ENCODE results near the gene POLN.

POLN gene

DNA sequence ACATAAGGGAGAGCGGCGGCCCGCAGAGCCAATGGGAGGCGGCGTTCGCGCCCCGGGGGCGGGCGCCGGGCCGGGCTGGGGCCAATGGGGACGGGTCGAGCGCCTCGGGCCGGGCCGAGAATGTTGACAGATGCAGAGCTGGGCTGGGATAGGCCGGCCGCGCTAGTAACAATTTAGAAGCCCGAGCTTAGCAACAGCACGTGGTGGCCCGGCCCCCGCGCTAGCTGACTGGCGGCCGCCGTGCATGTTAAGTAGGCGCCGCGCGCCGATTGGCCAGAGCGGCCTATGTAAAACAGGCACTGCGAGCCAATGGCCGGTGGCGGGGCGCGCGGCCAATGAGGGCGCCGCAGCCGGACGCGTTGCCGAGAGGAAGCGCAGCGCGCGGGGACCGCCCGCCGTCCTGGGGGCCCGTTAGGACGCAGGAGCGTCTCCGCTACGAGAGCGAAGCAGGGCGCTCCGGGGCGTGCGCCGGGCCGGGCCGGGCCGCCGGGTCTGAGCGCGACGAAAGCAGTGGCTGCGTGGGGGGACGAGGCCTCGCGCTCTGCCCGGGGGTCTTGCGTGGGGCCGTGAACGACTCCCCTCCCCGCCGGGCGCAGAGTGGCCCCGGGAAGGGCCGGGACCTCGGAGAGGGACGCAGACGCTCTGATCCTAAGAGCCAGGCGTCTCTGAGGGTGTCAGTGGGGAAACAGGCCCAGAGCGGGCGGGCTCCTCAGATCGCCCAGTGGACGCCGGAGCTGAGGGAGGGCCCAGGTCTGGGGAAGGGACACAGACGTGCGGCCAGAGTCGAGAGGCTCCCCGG, 20.4 kb upstream of the POLN start:
- peak; percentile 96 to 97 for DNase-seq

DNA sequence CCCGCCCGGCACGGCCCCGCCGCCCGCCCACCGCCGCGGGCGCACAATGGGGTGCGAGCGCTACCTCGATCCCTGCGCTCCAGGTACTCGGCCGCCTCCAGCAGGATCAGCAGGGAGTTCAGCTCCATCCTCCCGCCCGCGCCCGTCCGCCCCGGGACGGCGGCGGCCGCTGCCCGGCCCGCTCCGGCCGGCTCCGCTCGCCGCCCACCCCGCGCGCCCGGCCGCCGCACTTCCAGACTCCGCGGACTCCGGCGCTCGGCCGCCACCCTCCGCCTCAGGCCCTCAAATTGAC, 19.9 kb upstream of the POLN start, which contains the start of gene MXD4:
MXD4 (minus strand) TSS at position 257 of the 292 bp plus-strand sequence; CDS start at position 128, 129 bp downstream.
- no peak for DNase-seq

DNA sequence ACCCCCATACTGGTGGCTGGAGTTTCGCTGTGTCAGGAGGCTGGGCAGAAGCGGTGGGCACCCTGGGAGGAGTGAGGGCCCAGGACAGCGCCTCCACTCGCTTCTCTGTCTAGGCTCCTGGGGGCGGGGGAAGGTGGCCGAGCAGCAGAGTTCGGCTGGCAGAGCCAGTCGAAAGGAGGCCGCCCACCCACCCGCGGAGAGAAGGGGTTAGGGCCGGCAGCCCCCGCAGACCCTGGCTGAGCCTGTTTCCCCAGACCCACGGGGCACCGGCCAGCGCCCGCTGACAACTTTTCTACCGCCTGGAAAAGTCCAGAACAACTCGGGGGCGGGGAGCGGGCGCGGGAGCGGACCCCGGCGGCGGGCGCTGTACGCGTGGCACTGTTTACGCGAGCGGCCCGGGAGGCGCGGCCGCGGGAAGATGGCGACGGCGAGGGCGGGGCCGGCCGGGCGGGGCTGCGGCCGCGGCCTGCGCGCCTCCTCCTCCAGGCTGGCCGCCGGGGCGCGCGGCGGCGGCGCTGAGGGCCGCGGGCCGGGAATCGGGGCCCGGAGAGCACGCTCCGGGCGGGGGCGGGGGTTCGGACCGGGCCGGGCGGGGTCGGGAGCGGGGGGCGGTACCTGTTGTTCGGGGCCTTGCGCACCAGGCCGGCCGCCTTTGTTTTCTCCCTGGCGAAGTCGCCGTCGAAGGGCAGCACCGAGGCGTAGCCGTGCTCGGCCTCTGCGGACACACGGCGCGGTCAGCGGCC, 19.4 kb upstream of the POLN start:
- peak; percentile 62 to 67 for DNase-seq

DNA sequence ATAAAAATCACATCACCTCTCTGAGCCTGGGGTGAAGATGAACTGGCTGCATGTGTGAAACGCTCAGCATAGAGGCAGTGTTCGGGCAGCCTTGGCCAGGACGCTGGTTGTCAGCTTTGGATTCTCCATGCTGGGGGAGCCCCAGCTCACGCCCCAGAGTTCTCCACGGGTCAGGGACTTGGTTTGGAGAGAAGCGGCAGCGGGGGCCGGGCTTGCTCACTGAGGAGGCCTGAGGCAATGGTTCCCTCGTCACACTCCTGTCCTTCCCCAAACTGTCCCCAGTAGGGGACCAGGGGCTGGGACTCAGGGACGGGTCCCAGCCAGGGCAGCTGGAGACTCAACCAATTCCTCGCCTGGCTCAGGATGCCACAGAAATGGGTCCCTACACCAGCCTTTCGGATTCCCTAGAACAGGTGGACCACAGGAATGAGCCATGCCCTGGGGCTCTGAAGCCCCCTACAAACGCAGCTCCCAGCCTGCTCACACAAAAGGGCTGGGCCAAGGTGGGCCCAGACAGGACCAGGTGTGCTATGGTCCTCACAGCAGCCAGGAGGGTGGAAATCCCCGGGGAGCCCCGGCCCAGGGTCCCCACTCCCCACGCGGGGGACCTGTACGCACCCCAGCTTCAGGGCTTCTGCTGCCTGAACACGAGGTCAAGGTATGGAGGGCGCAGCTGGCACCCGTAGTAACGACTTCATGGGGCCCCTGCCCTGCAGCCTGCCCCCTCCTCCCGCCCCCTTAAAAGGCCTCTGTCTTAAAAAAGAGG, 18.6 kb upstream of the POLN start:
- no peak for DNase-seq

DNA sequence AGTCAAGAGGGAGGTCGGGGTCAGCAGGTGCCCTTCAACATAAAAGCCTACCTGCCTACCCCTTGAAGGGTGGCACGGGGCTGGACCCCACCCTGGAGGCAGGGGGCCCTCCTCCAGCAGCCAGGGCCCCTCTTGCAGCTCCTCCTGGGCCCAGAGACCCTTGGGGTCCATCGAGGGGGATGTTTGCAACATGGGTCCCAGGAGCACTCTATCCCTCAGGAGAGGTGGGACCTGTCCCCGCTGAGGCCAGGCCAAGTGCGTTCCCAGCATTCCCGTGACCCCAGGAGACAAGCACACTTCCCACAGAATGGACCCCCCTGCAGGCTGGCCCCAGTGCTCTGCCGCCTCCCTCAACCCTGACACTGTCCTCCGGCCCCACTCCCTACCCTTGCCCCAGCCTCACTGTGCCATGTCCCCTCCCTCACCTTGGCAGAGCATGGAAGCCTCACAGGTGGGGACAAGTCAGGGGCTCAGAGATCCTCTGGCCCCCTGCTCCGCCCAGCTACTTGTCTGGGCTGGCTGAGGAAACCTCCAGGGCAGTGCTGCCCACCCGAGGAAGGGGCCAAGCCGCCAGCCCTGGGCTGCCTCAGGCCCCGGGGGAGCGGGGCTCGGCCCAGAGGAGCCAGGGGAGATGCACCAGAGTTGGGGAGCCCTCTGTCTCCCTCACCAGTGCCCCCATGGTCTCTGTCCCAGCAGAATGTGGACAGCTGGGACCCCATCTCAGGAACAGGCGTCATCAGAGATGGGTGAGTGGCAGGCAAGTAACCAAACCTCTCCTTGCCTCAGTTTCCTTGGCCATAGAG, 17.8 kb upstream of the POLN start:
- DNase-seq: no peak

DNA sequence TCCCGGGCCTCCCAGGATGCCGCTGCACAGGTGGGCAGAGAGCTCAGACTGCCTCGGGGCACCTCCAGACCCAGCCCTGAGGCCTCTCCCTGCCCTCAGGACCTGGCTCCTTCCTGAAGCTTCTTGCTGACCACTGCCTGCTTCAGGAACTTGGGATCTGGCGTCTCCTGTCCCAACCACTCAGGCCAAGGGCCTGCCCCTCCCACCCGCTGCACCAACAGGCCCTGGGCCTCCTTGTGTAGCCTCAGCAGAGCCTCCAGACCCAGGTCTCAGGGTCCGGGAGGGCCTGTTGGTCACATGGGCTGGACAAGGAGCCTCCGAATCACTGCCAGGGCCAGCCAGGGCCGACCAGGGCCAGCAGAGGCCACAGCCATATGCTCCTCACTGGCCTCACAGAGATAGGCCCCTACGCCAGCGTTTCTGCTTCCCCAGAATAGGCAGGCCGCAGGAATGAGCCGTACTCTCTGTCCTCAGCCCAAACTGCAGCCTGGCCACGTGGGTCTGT, 17.2 kb upstream of the POLN start:
- DNase-seq: no peak

DNA sequence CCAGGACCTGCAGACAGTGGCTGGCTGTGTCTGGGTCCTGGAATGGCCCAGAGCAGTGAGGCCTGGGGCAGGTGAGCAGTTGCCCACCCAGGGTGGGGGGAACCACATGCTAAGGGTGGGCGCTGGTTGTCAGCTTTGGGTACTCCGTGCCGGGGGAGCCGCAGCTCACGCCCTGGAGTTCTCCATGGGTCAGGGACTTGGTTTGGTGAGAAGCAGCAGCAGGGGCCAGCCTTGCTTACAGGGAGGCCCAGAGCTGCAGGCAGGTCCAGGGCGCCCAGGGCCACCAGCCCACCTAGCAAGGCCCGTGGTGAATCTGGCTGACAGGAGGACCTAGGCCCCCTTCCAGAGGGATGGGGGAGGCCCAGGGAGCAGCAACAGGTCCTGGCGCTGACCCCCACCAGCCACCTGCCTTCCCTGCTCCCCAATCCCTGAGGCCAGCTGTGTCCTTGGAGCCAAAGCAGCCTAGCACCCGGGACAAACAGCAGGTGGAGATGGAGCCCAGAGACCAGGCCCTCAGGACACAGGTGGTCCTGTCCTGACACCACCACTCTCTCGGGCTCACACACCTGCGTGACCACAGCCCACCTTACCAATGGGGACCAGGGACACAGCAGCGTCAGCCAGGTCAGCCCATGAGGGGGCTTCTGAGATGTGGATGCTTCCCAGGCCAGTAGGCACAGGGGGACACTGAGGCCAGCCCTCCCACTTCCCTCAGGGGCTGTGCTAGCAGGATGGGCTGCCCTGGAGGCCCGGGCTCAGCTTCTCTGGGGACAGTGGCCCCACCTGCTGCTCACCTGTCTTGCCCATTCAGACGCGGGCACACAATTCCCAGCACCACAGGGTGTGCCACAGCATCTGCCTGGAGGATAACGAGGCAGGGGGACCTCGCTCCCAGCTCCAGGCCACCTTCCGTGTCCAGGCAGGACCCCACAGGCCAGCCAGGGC, 16.4 kb upstream of the POLN start:
- no peak for DNase-seq

DNA sequence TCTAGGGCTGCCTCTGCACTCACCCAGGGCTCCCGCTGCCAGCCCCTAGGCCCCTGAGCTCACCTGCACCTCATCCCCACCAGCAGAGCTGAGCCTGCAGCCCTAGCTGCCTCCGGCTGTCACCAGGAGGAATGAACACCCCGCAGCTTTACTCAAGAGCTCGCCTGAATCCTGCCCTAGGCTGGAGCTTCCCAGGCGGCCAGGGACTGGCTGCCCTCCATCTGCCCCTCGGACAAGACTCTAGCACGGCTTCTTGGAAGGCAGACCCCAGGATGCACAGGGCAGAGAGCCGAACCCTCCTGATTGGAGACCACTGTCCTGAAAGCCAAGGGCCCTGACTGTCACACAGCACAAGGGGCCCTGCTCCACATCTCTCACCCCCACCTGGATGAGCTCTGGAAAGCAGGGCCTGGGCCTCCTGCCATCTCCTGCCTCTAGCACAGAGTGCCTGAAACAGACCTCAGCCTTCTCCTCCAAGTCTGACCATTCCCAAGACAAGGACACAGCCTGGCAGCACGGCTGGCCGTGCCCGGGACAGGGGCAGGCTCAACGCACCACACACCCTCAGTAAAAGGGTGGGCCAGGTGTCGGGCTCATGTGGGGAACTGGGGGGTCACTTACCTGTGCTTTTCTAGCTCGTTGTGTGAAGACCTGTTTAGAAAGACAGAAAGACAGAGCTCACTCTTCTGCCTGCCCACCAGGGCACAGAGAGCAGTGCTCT, 15.6 kb upstream of the POLN start:
- DNase-seq: no peak

DNA sequence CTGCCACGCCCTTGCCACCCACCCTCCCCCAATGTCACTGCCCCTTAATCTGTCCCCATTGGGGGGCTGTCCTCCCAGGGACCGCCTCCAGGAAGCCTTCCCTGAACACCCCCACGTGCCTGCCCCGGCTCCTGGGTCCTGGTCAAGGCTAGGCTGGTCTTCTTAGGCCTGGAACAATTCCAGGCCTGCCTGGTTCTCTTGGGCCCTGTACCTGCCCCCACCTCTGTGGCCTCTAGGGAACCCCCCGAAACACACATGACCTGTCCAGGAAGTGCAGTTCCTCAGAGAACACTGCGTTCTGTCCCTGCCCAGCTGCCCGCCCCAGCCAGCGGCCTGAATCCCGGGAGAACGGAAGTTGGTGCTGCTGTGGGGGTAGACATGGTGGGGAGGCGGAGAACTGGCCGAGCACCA, 14.9 kb upstream of the POLN start:
- peak in 1 of 2 donors; percentile 14 for DNase-seq

DNA sequence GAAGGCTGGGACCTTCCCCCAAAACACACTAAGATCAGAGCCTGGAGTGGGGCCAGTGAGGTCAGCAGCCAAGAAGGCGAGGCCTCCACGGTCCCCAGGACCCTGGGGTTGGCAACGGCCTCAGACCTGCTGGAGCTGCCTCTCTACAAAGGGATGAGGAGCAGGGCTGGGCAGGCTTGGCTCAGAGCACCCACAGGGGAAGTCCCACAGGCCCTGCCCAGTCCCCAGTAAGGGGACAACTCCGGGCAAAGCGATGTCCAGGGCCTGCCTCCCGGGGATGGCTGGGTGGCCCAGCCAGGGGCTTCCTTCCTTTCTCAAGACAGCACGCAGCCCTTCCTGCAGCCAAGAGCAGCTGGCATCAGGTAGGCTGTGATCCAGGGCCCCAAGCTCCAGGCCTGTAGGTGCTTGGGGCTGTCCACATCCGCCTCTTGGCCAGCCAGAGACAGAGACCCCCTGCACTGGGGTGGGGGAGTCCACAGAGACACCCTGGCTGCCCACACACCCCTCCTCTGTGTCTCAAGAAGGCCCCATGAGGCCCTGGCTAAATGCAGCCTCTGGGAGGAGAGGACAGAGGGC, 14.3 kb upstream of the POLN start:
- DNase-seq: peak in 1 of 2 donors; percentile 15

DNA sequence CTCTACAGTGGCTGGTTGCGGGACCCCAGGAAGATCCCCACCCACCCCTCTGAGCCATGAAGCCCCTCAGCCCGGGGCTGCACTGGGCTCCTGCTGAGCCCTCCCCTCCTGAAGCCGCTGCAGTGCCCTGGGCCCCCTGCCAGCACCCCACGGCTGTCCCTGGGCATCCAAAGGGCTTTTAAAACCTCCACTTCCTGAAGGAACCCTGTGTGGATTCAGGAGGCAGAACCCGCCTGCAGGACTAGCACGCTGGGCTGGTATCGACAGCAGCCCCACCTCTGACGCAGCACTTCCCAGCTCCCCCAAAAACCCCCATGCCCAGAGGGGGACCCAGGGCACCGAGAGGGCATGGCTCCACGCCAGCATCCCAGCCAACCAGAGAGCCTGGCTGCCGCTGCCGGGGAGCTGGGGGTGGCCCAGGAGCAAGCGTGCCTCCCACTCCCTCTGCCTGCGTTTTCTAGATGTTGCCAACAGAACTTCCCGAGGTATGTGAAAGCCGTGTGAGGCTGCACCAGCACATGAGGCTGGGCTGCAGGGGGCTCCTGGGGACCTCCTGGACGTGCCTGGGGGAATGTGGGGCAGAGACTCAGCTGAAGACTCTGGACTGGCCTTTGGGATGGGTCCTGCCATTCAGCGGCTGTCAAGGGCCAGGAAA, 13.7 kb upstream of the POLN start:
- DNase-seq: no peak

DNA sequence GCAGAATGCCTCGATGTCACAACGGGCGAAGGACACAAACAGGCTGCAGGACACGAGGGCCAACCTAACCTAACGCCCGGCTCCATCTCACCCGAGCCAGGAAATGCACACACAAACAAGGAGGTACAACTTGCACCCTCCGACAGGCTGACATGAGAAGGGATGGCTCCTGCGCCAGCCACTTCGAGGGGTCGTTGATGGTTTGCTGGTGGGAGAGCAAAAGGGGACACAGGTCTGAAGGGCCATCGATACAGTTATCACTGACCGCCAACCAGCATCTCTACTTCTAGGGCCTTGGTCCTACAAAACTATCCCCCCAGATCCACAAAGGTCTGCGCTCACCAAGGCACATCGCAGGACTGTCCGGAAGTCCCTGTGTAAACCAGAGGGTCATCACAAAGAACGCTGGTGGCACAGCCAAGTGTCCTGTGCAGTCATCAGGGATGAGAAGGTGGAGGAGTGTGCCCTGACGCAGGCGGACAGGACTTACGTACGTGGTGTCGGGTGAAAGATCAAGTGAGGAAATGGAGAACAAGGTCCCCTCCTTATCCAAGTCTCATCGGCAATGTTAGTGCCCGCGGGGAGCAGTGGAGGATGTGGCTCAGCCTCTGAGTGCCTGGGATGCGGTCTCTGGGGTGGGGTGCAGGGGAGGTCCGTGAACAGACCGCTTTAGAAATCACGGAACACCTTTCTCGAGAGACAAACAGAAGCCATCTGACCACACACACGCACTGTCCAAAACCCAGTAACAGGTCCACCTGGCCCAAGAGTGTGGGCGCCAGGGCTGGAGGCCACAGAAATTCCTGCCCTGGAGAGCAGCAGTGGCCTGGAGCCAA, 13.0 kb upstream of the POLN start:
- DNase-seq: peak in 1 of 2 donors; percentile 15

DNA sequence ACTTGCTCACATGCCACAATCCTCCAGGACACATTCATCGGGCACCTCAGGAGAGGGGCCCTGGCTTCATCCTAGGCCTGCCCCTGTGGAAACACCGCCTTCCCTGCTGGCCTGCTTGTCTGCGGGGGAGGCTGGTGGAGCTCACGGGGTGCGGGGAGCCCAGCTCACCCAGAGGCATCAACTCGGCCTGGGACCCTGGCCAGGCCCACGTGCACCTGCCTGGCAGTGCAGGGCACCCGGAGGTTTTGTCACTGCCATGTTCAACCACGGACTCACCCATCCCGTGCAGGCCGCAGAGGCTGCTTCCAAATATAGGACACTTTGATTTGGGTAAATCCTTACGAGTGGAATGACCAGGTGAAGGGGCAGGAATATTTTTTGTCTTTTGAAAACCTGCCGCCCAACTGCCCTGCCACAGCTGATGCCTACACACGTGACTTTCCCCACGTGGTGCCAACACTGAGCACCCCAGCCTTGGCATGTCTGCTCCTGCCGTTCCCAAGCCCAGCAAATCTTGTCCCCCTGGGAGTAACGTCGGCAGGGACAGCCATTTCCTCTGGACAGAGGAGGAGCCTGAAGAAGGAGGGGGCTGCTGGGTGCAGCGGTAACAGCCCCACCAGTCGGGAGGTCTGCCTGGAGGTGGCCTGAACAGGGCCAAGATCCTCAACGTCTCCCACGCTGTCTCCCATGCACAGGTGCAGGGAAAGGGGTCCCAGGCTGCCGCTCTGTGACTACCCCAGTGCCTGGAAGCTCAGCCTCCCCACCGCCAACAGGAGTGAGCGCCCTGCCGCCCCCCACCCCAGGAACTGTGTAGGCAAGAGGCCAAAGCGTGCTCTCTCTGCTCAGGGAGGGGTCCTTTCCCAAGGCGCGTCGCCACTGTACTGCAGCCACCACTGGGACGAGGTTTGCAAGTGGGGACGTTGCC, 11.5 kb upstream of the POLN start:
- peak in 1 of 2 donors; percentile 15 for DNase-seq

DNA sequence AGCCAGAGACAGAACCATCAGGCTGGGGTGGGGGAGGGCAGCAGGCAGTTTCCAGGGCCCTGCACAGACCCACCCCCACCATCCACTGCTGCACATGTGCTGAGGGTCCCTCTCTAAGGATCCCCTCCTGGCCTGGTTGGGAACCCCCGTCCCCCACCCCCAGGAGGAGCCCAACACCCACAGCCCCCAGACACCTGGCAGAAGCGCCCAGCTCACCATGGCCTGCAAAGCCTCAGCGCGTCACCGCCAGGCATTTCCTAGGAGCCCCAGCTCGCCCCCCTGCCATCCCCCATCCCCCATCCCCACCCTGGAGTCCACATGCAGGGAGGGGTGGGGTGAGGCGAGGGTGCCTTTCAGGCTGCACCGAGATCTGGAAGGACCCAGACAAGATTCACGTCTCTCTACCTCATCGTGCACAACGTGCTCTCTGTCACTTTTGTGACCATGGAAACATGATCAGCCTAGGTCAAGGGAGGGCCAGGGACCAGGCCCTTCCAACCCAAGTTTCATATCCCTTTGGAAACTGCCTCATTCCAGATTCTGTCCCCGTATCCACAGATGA, 10.7 kb upstream of the POLN start:
- DNase-seq: no peak

DNA sequence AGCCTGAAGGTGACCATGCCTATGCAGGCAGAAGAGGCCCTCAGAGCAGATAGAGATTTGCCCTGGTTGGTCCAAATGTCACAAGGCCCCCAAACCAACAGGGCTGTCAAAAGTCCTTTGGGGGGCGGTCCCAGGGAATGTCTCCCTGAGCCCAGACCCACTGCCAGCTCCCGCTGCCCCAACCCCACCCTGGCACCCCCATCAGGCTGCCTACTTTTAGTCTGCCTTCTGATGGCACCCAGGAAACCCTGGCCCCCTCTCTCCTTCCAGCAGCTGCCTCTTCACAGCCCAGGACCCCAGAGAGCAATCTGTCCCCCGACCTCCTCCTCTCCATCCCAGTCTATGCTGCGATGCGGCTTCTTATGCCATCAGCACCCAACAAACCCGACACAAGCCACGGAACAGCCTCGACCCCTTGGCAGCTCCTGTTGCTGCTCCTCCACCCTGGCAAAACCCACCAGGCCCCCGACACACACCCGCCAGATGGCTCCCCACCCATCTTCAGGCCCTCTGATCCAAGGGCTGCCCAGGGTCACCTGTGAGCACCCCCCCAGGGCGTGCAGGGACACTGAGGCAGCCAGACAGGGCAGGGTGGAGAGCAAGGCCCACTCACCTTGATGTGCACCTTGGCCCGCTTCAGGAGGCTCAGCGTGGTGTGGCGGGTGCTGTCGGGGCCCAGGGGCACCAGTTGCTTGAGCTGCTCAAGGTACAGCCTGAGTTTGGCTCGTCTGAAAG, 10.0 kb upstream of the POLN start:
- peak in 1 of 2 donors; percentile 14 for DNase-seq

DNA sequence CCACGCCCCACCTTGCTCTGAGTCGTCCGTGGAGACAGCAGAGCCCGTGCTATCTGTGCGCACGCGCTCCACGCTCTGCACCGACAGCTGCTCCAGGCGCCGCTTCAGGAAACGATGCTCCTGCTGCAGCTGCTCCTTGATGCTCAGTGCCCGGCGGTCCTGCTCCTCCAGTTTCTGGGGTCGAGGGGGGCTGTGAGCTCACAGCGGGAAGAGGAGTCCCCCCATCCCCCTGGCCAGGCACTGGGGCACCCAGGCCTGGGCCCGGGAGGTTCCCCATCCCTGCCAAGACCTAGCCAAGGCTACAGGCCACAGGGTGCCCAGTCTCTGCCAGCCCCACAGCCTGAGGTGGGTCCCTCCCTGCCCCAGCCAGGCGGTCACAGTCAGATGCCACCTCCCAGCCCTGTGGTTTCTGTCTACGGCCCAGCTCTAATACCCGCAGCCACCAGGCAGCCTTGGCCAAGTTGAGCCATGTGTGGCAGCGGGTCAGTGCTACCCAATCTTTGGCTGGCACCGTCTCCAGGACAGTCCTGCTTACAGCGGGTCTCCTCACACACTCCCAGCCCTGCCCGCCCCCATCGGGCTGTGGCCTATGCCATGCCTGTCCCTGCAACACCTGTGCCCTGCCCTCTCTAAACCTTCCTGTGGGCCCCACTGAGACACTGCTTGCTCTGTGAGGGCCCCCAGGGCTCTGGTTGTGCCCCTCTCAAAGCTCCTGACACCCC, 9.3 kb upstream of the POLN start:
- DNase-seq: peak in 1 of 2 donors; percentile 14

Measured in stimulated activated CD4-positive, alpha-beta T cell treated with anti-CD3 and anti-CD28 coated beads, Interleukin-2, amount 100 ng/mL, for 24 hours (primary cell).